HG03103 (cell line): ENCODE results near the gene NPTX2.

Source experiments
- ATAC-seq: cut with Tn5 transposase; IDR thresholded peaks from one replicate; pipeline ENCODE4 v1.9.1; 2021; ENCODE audit warnings: low read depth; ENCODE audit not compliant: unreplicated experiment

Gene NPTX2

DNA sequence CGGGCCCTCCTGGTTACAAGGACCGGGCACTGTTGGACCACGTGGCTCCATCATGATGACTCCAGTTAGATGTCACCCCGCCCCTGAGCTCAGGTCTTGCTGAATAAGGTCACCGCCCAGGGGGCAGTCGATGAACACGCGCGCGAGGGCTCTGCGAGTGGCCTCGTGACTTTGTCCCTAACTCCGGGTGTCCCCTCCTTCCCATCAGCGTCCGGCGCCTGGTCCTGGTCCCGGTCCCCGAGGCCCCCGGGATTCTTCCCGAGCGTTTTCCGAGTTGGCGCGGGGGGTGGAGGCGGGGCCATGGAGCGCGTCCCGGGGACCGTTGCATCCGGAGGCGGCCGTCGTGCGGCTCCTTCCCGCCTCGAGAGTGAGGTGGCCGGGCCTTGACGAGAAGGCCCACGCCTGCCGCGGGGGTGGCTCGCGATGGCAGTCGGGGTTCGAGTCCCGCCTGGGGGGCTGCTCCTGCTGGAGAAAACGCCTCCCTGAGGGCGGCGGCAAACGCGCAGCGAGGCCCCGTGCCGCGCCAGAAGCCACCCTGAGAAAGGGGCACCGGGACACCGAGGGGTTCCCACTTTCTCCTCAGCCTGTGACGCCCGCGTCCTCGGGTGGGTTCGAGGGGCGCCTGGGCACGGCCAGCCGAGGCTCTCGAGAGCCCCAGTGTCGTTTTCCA, 569 bp upstream of the NPTX2 start:
- no peak for ATAC-seq

DNA sequence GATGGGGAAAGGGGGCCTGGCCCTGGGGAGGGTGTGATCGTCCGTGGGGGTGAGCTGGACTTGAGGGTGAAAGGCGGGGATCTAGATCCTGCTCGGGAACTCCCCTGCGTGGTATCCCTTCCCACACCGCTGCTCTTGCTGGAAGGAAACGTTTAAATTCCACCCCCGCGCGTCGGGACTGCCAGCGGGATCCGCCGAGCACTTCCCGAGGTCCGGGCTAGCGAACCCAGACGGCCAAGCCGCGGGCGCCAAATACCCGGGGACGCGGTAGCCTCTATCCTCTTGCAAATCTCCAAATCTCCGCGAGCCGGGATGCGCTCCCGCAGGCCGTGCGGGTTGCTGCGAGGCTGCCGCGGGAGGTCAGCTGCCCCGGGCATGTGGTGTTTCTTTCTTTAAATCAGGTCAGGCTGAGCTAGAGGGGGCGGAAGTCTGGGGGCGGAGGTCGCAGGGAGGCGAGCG, 904 bp downstream of the NPTX2 start:
- ATAC-seq: no peak

DNA sequence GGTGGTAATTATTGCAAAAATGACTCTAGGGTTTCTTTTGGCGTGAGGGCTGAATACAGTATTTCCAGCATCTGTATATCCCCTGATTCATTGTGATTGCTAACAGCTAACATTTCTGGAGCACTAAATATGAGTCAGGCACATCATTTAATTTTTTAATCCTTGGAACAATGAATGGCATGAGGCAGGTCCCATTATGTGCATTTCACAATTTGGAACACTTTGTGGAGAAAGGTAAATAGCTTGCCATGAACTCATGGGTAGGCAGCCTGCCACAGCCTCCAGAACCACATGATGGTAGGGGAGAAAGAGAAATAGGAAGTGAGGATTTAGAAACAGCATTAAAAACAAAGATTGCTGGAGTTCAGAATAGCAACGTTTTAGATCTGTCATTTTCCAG, 1.7 kb downstream of the NPTX2 start:
- ATAC-seq: no peak

DNA sequence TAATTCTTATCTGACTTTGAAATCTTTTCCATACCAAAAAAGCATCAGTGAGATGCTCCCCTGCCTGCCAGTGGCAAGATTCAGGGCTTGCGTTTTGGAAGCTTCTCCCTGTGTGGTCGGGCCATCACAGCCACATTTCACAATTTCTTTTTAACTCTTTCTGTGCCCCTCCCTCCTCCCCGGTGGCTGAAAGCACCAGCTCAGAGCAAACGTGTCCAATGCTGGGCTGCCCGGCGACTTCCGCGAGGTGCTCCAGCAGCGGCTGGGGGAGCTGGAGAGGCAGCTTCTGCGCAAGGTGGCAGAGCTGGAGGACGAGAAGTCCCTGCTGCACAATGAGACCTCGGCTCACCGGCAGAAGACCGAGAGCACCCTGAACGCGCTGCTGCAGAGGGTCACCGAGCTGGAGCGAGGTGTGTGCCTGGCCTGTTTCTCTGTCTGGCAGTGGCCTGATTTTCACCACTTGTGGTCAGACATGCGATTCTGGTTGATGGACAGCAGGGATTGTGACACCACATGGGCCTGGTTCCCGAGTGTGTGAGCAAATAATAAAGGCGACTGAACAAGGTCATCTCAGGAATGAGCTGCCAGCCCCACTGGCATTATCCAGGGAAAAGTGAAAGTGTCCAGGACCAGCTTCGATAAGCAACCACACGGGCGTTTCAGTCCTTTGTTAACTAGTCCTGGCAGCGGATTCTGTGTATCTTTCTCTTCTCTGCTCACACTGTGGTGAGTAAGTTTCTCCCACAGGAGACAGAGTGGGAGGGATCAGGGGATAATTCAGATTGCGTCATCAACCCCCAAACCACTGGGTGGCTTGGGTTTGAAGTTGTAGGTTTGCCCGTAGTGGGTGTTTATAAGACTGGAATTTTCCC, 2.6 kb downstream of the NPTX2 start:
- ATAC-seq: no peak

DNA sequence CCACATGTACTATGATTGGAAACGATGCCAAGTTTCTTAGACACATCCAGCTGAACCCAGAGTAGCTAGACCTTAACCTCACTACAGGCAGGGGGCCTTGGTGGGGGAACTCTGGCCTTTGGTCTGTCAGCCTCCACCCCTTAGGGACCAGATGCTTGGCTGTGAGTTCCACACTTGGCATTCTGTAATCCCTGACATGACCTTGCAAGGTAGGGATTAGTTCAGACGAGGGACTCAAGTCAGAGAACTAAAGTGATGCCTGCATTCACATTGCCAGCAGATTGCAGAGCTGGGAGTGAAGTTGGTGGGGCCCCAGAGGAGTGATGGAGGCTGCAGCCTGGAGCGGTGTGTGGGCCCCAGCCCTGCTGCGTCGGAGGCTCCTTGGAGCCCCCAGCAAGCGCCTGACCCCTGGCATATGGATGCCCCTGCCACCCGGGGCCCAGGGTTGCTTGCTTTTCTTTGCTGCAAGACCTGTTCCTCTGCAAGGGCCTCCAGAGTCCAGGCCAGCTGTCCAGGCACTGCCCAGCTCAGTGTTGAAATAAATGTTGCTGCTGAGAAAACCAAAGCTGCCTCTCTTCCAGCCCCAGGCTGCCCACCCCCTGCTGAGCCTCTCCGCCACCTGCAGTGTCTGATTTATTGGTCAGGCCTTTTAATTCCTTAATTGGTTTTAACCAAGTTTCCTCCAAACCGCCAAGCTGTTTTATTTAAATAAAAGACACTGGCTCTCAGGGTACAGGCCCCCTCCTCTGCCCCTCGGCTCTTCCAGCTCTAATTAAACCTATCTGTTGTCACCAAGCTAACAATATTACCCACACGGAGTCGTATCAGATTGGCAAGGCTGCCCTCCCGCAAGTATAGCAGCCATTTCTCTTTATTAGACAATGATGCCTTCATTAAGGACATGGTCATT, 4.7 kb downstream of the NPTX2 start:
- no peak for ATAC-seq

DNA sequence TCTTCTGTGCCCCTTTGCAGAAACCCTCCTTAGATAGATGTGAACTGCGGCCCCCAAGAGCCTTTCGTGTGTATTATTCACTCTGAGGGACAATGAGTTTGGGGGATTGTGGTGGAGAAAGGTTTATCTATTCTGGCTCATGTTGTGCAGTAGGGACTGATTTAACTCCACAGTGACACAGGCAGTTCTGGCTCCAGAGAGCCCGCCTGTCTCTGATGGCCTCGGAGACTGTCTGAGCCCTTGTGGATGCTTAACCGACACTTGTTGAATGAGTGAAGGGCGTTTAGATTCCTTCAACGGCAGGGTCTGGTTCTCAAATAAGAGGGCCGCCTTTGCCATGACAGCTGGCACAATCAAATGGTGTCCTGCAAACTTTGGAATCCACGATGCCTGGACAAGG, 5.8 kb downstream of the NPTX2 start:
- ATAC-seq: no peak

DNA sequence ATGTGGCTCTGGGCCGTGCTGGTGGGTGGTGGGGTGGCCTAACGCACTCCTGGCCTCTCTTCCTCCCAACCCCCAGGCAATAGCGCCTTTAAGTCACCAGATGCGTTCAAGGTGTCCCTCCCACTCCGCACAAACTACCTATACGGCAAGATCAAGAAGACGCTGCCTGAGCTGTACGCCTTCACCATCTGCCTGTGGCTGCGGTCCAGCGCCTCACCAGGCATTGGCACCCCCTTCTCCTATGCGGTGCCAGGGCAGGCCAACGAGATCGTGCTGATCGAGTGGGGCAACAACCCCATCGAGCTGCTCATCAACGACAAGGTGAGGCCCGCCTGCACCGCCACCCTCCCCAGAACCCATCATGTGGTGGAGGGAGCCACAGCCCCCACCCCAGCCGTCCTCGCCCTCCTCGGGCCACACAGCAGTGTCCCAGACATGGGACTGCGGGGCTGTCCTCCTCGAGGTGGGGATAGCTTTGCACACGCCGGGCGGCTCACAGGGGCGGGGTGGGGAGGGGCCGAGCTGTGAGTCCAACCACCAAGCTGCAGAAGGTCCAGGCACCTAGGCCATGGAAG, 7.8 kb downstream of the NPTX2 start:
- ATAC-seq: no peak

DNA sequence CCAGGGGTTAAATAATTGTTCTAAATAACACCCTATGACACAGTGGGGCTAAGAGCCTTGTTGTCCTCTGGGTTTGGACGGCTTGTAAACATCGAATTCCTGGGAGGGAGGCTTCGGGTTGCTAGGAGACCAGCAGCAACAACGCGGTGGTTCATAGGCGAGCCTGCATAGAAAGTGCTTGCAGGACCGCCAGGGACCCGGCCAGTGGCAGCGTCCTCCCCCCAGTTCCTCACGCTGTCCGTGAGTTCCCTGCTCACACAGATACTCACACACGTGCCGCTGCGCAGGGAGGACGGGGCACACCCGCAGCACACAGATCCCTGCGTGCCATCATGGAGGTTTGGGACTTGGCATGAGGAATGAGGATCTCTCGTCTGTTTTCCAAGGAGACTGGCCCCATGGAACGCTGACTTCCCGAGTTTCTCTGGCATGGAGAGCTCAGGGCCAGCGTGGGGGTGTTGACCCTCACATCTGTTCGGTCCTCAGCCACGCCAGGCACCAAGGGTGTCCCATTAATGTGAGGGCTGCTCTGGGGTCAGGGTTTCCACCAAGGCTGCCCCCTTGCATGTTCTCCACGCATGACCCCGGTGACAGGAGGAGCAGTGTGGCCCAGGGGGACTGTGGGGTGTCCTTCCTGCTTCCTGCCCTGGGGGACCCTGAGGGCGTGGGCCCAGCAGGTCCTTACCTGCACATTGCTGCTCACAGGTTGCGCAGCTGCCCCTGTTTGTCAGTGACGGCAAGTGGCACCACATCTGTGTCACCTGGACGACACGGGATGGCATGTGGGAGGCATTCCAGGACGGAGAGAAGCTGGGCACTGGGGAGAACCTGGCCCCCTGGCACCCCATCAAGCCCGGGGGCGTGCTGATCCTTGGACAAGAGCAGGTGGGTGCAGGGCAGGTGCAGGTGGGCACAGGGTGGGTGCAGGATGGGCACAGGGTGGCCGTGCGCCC, 9.7 kb downstream of the NPTX2 start:
- ATAC-seq: no peak

DNA sequence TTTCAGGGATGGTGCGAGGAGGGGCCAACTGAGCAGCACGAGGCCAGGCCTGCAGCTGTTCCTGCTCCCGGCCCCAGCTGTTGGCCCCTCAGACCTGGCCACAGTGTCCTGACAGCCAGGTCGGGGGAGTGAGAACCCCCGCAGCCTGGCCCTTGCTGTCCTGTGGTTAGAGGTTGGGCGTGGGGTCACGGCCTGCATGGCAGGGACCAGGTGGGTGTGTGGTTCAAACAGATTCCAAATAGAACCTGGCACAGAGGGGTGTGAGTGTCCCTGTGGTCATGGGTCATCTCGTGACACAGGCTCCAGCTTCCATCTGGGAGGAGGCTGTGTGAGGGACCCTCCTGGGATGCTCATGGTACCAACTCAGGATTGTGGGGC, 10.3 kb downstream of the NPTX2 start:
- ATAC-seq: no peak

DNA sequence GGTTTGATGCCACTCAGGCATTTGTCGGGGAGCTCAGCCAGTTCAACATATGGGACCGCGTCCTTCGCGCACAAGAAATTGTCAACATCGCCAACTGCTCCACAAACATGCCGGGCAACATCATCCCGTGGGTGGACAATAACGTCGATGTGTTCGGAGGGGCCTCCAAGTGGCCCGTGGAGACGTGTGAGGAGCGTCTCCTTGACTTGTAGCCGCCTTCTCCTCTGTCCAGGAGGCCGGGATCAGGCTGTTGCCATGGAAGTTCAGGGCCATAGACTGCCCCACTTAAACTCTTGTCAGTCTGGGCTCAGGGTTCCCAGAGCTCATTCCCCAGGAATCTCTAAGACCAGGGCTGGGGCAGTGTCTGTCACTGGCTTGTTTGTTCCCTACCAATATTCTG, 11.3 kb downstream of the NPTX2 start:
- no peak for ATAC-seq

DNA sequence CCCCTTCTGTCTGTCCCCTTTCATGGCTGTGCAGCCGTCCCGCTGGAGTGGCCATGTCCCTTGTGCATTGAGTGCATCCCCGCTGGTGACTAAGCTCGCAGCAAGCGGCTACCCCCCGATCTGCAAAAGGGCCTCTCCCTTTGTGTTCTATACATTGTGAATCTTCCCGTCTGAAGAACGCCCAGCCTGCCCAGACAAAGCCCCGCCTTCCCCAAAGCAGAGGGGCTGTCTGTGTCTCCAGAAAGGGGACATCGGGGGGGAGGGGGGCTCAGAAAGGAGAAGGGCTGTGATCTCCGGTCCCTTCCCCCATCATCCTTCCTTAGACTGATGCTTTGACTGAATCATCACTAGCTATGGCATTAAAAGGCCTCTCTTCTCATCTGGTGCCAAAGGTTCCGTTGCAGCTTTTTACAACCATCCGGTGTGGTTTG, 11.9 kb downstream of the NPTX2 start:
- no peak for ATAC-seq

DNA sequence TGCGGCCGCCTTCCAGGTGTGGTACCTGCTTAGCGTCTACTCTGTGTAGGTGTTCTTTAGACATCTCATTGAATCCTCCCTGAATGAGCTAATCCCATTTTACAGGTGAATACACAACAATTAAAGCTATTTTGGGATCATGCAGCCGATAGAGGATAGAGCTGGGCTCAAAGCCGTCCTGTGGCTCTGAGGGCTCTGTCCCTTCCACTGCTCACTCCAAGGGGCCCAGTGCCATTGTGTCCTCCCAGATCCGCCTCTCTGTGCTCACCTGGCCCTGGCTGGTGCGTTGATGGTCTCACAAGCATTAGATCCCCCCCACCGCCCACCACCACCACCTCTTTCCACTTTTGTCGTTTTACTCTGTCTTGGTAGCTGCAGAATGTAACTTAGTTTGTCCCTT, 13.1 kb downstream of the NPTX2 start:
- no peak for ATAC-seq

DNA sequence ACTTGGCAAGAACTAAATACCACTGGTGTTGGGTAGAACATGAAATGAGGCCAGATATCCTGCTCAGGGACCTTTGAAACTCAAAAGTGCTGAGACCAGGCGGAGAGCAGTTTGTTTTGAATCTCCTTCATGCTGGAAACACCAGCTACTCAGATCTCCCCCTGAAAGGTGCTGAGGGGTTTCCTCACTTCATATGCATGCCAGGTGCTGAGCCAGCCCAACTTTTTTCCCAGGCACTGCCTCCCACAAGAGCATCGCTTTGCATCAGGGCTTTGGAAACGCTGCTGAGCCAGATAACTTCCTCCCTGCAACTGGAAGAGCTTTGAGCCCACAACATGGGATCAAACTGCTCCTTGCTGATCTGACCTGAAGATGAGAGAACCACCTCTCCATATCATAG, 13.7 kb downstream of the NPTX2 start:
- no peak for ATAC-seq

DNA sequence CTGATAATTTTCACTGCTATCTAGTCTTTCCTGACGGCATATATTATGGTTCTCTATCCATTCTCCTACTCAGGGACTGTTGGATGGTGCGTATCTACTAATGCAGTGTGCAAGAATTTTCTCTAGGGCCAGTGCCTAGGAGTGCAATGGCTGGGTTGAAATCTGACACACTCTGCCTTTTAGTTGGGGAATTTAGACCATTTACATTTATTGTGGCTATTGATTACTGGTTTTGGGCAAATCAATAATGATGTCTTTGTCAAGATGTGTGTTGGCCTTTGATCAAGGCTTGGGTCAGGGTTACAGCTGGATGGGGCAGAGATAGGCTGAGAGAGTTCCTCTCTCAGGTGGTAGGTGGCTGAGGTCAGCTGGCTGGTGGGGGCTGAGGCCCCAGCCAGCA, 21.8 kb downstream of the NPTX2 start:
- ATAC-seq: no peak

DNA sequence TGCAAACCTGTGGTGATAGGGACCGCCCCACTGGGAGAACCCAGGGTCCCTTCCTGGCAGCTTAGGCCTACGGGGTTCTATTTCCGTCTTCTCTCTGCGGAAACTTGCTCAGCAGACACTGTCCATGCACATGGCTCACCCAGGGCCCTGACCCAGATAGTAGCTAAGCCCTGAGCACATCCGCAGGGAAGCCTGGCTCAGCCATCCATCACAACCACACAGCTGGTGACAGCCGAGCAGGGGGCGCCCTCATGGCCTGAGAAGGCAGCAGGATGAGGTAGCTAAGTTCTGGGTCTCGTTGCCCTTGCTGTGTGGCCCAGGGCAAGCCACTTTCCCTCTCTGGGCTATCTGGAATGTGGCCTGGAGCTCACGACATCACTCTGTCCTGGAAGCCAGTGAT, 23.3 kb downstream of the NPTX2 start:
- no peak for ATAC-seq

DNA sequence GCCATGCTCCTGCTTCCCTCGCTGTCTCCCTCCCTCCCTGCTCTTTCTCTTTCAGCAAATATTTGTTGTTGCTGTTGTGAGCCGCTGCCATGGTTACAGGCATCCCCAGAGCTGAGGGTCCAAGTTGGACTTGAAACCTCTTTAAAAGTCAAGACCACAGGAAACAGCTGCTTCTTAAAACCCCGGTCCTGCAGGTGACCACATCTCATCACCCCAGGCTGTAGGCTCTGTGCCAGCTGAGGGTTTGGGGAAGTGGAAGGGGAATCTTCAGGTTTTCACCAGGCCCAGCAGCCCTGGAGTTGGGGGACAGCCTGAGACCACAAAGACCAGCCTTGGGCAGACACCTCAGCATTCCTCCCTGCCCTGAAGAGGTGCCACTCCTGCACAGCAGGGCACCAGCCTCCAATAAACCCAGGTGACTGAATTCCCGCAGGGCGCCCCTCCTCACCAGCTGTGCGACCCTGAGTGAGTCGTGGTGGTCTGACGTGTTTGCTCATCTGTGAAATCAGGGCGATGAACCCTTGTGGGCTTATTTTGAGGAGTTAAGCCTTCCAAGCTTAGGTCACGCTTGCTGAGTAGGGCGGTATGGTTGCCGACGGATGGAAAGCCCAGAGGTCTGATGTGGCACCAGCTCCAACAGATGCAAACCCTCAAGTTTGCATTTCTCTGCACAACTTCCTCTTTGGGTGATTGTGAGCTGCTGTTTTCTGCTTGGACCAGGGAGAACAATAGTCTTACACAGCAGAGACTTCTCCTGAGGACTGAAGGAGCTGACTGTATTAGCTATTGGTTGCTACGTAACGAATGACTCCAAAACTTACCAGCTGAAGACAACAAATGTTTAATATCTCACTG, 24.8 kb downstream of the NPTX2 start:
- peak; percentile 70 for ATAC-seq

DNA sequence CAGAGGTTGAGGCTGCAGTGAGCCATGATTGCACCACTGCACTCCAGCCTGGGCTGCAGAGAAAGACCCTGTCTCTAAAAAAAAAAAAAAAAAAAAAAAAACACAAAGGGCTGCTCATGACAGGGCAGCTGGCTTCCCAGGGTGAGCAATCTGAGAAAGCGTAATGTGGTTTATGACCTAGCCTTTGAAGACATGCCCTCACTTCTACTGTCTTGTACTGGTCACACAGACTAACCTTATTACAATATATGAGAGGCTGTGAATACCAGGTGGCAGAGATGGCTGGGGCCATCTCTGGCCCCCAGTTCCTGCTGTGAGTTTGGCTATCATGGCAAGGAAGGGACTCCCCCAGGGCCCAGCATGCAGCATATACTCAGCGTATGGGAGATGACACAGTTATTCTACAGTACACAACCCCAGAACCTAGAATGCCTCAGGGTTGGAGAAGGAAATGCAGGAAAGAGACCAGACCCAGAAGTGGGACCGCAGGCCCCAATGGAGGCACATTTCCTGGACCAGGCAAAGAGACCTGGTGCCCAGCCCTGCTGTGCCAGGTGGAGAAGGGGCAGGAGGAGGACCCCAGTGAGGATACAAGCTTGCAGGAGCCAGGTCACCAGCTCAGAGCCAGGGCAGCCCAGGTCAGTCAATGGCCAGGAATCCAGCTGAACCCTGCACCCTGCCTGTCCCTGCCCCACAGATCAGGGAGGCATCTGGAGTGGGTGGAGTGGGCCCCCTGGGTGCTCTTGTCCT, 26.3 kb downstream of the NPTX2 start:
- no peak for ATAC-seq

DNA sequence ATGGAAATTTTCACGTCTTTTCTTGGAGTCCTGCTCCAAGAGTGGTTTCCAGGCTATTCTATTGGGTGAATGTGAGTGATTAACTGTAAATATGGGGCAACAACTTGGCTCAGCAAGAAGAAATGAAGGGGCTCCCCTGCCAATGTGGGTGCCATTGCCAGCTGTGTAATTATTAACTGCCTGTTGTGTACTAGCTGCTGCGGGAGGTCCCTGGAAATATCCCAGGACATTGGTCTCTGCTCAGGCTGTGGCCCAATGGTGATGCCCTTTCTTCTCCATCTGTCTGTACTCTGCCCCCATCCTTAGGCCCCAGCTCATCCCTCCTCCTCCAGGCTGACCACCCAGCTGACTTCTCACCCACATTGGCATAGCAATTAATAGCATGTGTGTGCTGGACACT, 29.4 kb downstream of the NPTX2 start:
- ATAC-seq: no peak
